Transverse colon (tissue), 4 donors: Measurements from ENCODE around the gene GRIN2B. TPM values are rescaled to one million over a fixed set of nuclear protein-coding genes. Genes with fewer than 3 reads are reported as not detected.

Source experiments
- DNase-seq: peaks from one replicate; pipeline ENCODE4 v3.0.0-alpha.2; 2019
- H3K27ac ChIP-seq, 4 donors: fragments of 200-600 bp; sonication (generic); 2 replicates each; pipeline ENCODE4 v1.5.1; 2016 to 2018; ENCODE audit warnings: inconsistent platforms in 4 of 4
- H3K27me3 ChIP-seq: fragments of 200-600 bp; sonication (generic); 2 replicates; pipeline ENCODE4 v1.5.1; 2017; ENCODE audit warnings: inconsistent platforms
- H3K36me3 ChIP-seq, 4 donors: fragments of 200-600 bp; sonication (generic); 2 replicates each; pipeline ENCODE4 v1.5.1; 2017 to 2019; ENCODE audit warnings: inconsistent platforms in 4 of 4
- H3K4me1 ChIP-seq, 4 donors: fragments of 200-600 bp; sonication (generic); 2 replicates each; pipeline ENCODE4 v1.5.1; 2017 to 2020; ENCODE audit warnings: inconsistent platforms in 4 of 4
- H3K4me3 ChIP-seq, 4 donors: fragments of 200-600 bp; sonication (generic); 1 replicate in 1 of 4; 2 replicates in 3 of 4; pipeline versions ENCODE4 v1.5.1 to v1.6.1; 2017 to 2019; ENCODE audit warnings: inconsistent platforms in 4 of 4
- H3K9me3 ChIP-seq, 2 donors: fragments of 200-600 bp; sonication (generic); 2 replicates each; pipeline ENCODE4 v1.5.1; 2017 to 2019; ENCODE audit warnings: inconsistent platforms in 2 of 2
- CTCF ChIP-seq, 5 experiments: fragments of 200-600 bp in 3 of 5; fragments of 450-650 bp in 2 of 5; sonication (generic) in 3 of 5; IDR thresholded peaks; 1 replicate in 2 of 5; 2 replicates in 3 of 5; pipeline ENCODE4 v1.5.1; 2016 to 2017; ENCODE audit warnings: antibody characterized with exemption in 5 of 5, inconsistent platforms in 3 of 5, mild to moderate bottlenecking in 2 of 5, moderate library complexity in 1 of 5
- EP300 ChIP-seq: sonication (generic); formaldehyde crosslinking; IDR thresholded peaks from one replicate; pipeline ENCODE4 v1.6.1; 2017; ENCODE audit warnings: antibody characterized with exemption, low read depth
- POLR2A ChIP-seq: fragments of 450-650 bp; IDR thresholded peaks from one replicate; pipeline ENCODE4 v1.6.1; 2016; ENCODE audit warnings: antibody characterized with exemption, mild to moderate bottlenecking, moderate library complexity
- POLR2AphosphoS5 ChIP-seq, 3 donors: sonication (generic); formaldehyde crosslinking; IDR thresholded peaks; one replicate each; pipeline ENCODE4 v1.6.1; 2016; ENCODE audit warnings: antibody characterized with exemption in 3 of 3
- WGBS, 2 donors: methylation state at CpG; one replicate each; pipeline ENCODE4 v1.1.5; 2018; ENCODE audit warnings: low coverage in 1 of 2; 5-methylcytosine and 5-hydroxymethylcytosine counted together
- in situ Hi-C, 4 donors: fragments of 200-750 bp; cut with MboI; loops; one replicate each; pipeline versions ENCODE4 v1.15.0 to v1.15.1; 2017; ENCODE audit warnings: low sequenced_read_pairs in 3 of 4, low pct_ligation_motif_present in 1 of 4, low pct_unique_long_range_greater_than_20kb in 1 of 4
- intact Hi-C: fragments of 100-400 bp; cut with DNase I; formaldehyde crosslinking; loops from one replicate; pipeline ENCODE4 v1.15.1; 2023; ENCODE audit warnings: low total_unique reads
- total RNA-seq, 4 donors: library from RNA; depleted of rRNA; stranded (reverse); fragments of >200 nt; gene quantifications; one replicate each; pipeline ENCODE4 v1.1.0, GENCODE V29; 2016

GRIN2B gene
- total RNA-seq, 4 donors from 2014 or later, result 0.27 to 14.7 (median 1.3) TPM

GRCh38 chr12:13945641-13946040 is 35.8 kb downstream of the GRIN2B start:
- TF ChIP-seq EP300 (no peak), POLR2A (no peak), CTCF (IDR thresholded peaks at IDR 0.05) (no peak), POLR2AphosphoS5 (IDR thresholded peaks at IDR 0.05) (no peak)
- Histone ChIP-seq H3K9me3 (no peaks in the 10 kb centered on the region), H3K27ac (no peak overlapping the region), H3K4me3 (no peak overlapping the region), H3K36me3 (no peaks in the 10 kb centered on the region), H3K27me3 (no peaks in the 10 kb centered on the region), H3K4me1 (peaks cover 0 to 7% (median 3%) of the 10 kb centered on the region in 4 donors)
- no peak for DNase-seq
- in situ Hi-C loops (no loop called here), intact Hi-C loops (no loop called here)

GRCh38 chr12:13945236-13945635 is 36.2 kb downstream of the GRIN2B start:
- no peak for TF ChIP-seq POLR2AphosphoS5 (IDR thresholded peaks at IDR 0.05)
- no peak for TF ChIP-seq EP300
- TF ChIP-seq CTCF (IDR thresholded peaks at IDR 0.05), result no peak
- no peak for TF ChIP-seq POLR2A
- H3K27me3 ChIP-seq, result no peaks in the 10 kb centered on the region
- in situ Hi-C loops, result no loop called here
- DNase-seq, result no peak
- H3K27ac ChIP-seq, result no peak overlapping the region
- no peaks in the 10 kb centered on the region for H3K36me3 ChIP-seq
- H3K9me3 ChIP-seq, result no peaks in the 10 kb centered on the region
- H3K4me1 ChIP-seq, result peaks cover 0 to 3% (median 1%) of the 10 kb centered on the region in 4 donors
- H3K4me3 ChIP-seq, result no peak overlapping the region
- 90% methylated on average over 3 of the region's 3 CpGs; no CpG with 5 or more reads in 1 of the 2 donors for WGBS, 2 donors
- intact Hi-C loops, result no loop called here

GRCh38 chr12:13942826-13943225 is 38.6 kb downstream of the GRIN2B start:
- intact Hi-C loops, result no loop called here

More at GRCh38 chr12:13942826-13943225, 38.6 kb downstream of the GRIN2B start:
- Histone ChIP-seq H3K36me3 (no peaks in the 10 kb centered on the region), H3K4me3 (no peak overlapping the region), H3K4me1 (no peaks in the 10 kb centered on the region), H3K9me3 (no peaks in the 10 kb centered on the region), H3K27me3 (no peaks in the 10 kb centered on the region), H3K27ac (no peak overlapping the region)
- DNase-seq, result no peak
- no peak for TF ChIP-seq POLR2A
- TF ChIP-seq CTCF (IDR thresholded peaks at IDR 0.05), result no peak
- no peak for TF ChIP-seq EP300
- TF ChIP-seq POLR2AphosphoS5 (IDR thresholded peaks at IDR 0.05), result no peak
- WGBS, 2 donors, result 62 to 75% methylated on average over 2 to 3 of the region's 3 CpGs
- in situ Hi-C loops, result no loop called here
